GM23338 (cell line): Measurements from ENCODE around the gene GNB5. TPM values are rescaled to one million over a fixed set of nuclear protein-coding genes. Genes with fewer than 3 reads are reported as not detected.

Experiments
- ATAC-seq: fragments of 200-7000 bp; cut with Tn5 transposase; 3 replicates; pipeline ENCODE4 v1.9.1; 2020
- DNase-seq: peaks from one replicate; pipeline ENCODE4 v3.0.0-alpha.2; 2015; ENCODE audit warnings: low spot score
- H2AFZ ChIP-seq: fragments of 200-600 bp; sonication (generic); 2 replicates; pipeline ENCODE4 v1.8.0; 2016; ENCODE audit warnings: antibody characterized with exemption, mild to moderate bottlenecking, moderate library complexity
- H3F3A ChIP-seq: fragments of 200-600 bp; sonication (generic); replicated peaks from 2 replicates; pipeline ENCODE4 v1.8.0; 2017; ENCODE audit warnings: antibody characterized with exemption, mixed run types, low read depth
- H3K27ac ChIP-seq: fragments of 200-600 bp; sonication (generic); 2 replicates; pipeline ENCODE4 v1.6.1; 2016; ENCODE audit warnings: low read depth
- H3K27me3 ChIP-seq: fragments of 200-600 bp; sonication (generic); 2 replicates; pipeline ENCODE4 v1.8.0; 2016; ENCODE audit warnings: mild to moderate bottlenecking, mixed run types, moderate library complexity; ENCODE audit not compliant: insufficient read depth
- H3K36me3 ChIP-seq: fragments of 200-600 bp; sonication (generic); 2 replicates; pipeline ENCODE4 v1.8.0; 2016; ENCODE audit warnings: mild to moderate bottlenecking; ENCODE audit not compliant: insufficient read depth
- H3K4me1 ChIP-seq: fragments of 200-600 bp; sonication (generic); 2 replicates; pipeline ENCODE4 v1.8.0; 2016; ENCODE audit warnings: mild to moderate bottlenecking, moderate library complexity; ENCODE audit not compliant: insufficient read depth
- H3K4me2 ChIP-seq: fragments of 200-600 bp; sonication (generic); 2 replicates; pipeline ENCODE4 v1.7.1; 2017; ENCODE audit warnings: mixed run types
- H3K4me3 ChIP-seq: fragments of 200-600 bp; sonication (generic); 2 replicates; pipeline ENCODE4 v1.6.1; 2016; ENCODE audit warnings: mixed run types
- H3K79me2 ChIP-seq: fragments of 200-600 bp; sonication (generic); replicated peaks from 2 replicates; pipeline ENCODE4 v1.8.0; 2017; ENCODE audit warnings: mild to moderate bottlenecking; ENCODE audit not compliant: insufficient read depth
- H3K9me2 ChIP-seq: fragments of 200-600 bp; sonication (generic); 2 replicates; pipeline ENCODE4 v1.8.0; 2017; ENCODE audit not compliant: insufficient read depth
- H4K20me1 ChIP-seq: fragments of 200-600 bp; sonication (generic); replicated peaks from 2 replicates; pipeline ENCODE4 v1.8.0; 2017; ENCODE audit warnings: mild to moderate bottlenecking; ENCODE audit not compliant: insufficient read depth
- H3K27ac Mint-ChIP-seq: 2 replicates; pipeline ENCODE4 v1.8.0; 2020; ENCODE audit warnings: inconsistent platforms, mild to moderate bottlenecking, moderate library complexity, mixed read lengths
- H3K27me3 Mint-ChIP-seq: 3 replicates; pipeline ENCODE4 v1.8.0; 2022; ENCODE audit warnings: low read depth, mild to moderate bottlenecking, moderate library complexity, mixed read lengths, inconsistent platforms; ENCODE audit not compliant: insufficient read depth, poor library complexity
- H3K36me3 Mint-ChIP-seq: 3 replicates; pipeline ENCODE4 v1.8.0; 2021; ENCODE audit warnings: low read depth, mild to moderate bottlenecking, inconsistent platforms, moderate library complexity, mixed read lengths
- H3K4me1 Mint-ChIP-seq: 3 replicates; pipeline ENCODE4 v1.8.0; 2020; ENCODE audit warnings: mild to moderate bottlenecking, inconsistent platforms, mixed read lengths
- H3K4me3 Mint-ChIP-seq: 3 replicates; pipeline ENCODE4 v1.8.0; 2021; ENCODE audit warnings: moderate library complexity, mild to moderate bottlenecking, inconsistent platforms, mixed read lengths
- H3K9me3 Mint-ChIP-seq: 3 replicates; pipeline ENCODE4 v1.8.0; 2020; ENCODE audit warnings: moderate library complexity, mild to moderate bottlenecking, inconsistent platforms, mixed read lengths
- CTCF ChIP-seq, 2 experiments: fragments of 200-600 bp in 1 of 2; sonication (generic) in 1 of 2; conservative IDR thresholded peaks; 2 replicates each; pipeline versions ENCODE4 v1.5.1 to v1.6.1; 2016 to 2017; ENCODE audit warnings: antibody characterized with exemption in 2 of 2, low read depth in 2 of 2, mild to moderate bottlenecking in 2 of 2, moderate library complexity in 1 of 2
- EZH2 ChIP-seq: fragments of 200-600 bp; sonication (generic); IDR thresholded peaks from one replicate; pipeline ENCODE4 v1.8.0; 2017; ENCODE audit warnings: antibody characterized with exemption, mild to moderate bottlenecking, low read depth; ENCODE audit not compliant: unreplicated experiment
- JUNB ChIP-seq: IDR thresholded peaks from one replicate; pipeline ENCODE4 v1.6.1; 2016; ENCODE audit warnings: antibody characterized with exemption; ENCODE audit not compliant: unreplicated experiment
- NANOG ChIP-seq: IDR thresholded peaks from 2 replicates; pipeline ENCODE4 v1.6.1; 2016; ENCODE audit warnings: antibody characterized with exemption, borderline replicate concordance
- STAT1 ChIP-seq: IDR thresholded peaks from one replicate; pipeline ENCODE4 v1.6.1; 2016; ENCODE audit warnings: antibody characterized with exemption; ENCODE audit not compliant: unreplicated experiment
- ZNF114 ChIP-seq: fragments of 250-450 bp; sonication (Bioruptor Pico); IDR thresholded peaks from 2 replicates; pipeline ENCODE4 v1.5.0; 2020; ENCODE audit warnings: mild to moderate bottlenecking, moderate library complexity
- ZNF331 ChIP-seq: fragments of 250-450 bp; sonication (Bioruptor Pico); IDR thresholded peaks from 2 replicates; pipeline ENCODE4 v1.5.0; 2020; ENCODE audit warnings: low read depth, mild to moderate bottlenecking, moderate library complexity
- ZNF462 ChIP-seq: fragments of 250-450 bp; sonication (Bioruptor Pico); IDR thresholded peaks from 2 replicates; pipeline ENCODE4 v1.5.0; 2020; ENCODE audit warnings: mild to moderate bottlenecking, moderate library complexity
- polyA plus RNA-seq: library from polyadenylated mRNA; unstranded; fragments of >200 nt; fragmentation: Nextera tagmentation; extraction: Ambion mirVana; gene quantifications from 2 replicates; pipeline ENCODE4 v1.2.1, GENCODE V29; 2016
- total RNA-seq: library from RNA; depleted of rRNA; stranded (reverse); fragments of >200 nt; shearing (Covaris generic); gene quantifications from 2 replicates; pipeline ENCODE4 v1.2.3, GENCODE V29; 2014

Gene GNB5
- total and polyA plus RNA-seq, 2 experiments from 2014 or later = 23.0 to 40.8 TPM

GRCh38 chr15:52106641-52107040 lies 84.6 kb downstream of the GNB5 start (continued):
- TF ChIP-seq ZNF462 (CRISPR knock-in tag) (no peak), ZNF114 (CRISPR knock-in tag) (no peak), STAT1 (no peak), JUNB (no peak)

- ATAC-seq (no peak), DNase-seq (no peak)
- peak overlapping the region; percentile 18; the same call in 1 of the 2 replicates for H2AFZ ChIP-seq
- H3K4me1 Mint-ChIP-seq = peaks cover 13% of the 10 kb centered on the region
- H4K20me1 ChIP-seq = no peaks in the 10 kb centered on the region
- no peaks in the 10 kb centered on the region for H3K79me2 ChIP-seq
- no peak overlapping the region for H3K4me2 ChIP-seq
- peaks cover 3% of the 10 kb centered on the region; the same call in 1 of the 2 replicates for H3K9me2 ChIP-seq
- peaks cover 7% of the 10 kb centered on the region; the same call in 1 of the 2 replicates for H3K27me3 ChIP-seq
- no peak overlapping the region for H3K4me3 ChIP-seq
- H3K36me3 ChIP-seq = no peaks in the 10 kb centered on the region
- no peaks in the 10 kb centered on the region for H3F3A ChIP-seq
- H3K27me3 Mint-ChIP-seq = peaks cover 12% of the 10 kb centered on the region
- H3K9me3 Mint-ChIP-seq = no peaks in the 10 kb centered on the region
- no peak overlapping the region for H3K27ac ChIP-seq
- no peak overlapping the region for H3K4me3 Mint-ChIP-seq
- peaks cover 9% of the 10 kb centered on the region; the same call in 1 of the 2 replicates for H3K4me1 ChIP-seq
- no peaks in the 10 kb centered on the region for H3K36me3 Mint-ChIP-seq
- H3K27ac Mint-ChIP-seq = no peak overlapping the region
- TF ChIP-seq STAT1 = no peak
- TF ChIP-seq JUNB = no peak
- TF ChIP-seq ZNF462 (CRISPR knock-in tag) = no peak
- no peak for TF ChIP-seq CTCF (conservative IDR thresholded peaks at IDR 0.05; ENCODE audit: low read depth in 2 of 2)
- no peak for TF ChIP-seq ZNF114 (CRISPR knock-in tag)
- TF ChIP-seq NANOG = no peak
- TF ChIP-seq ZNF331 (CRISPR knock-in tag) = no peak
- no peak for TF ChIP-seq EZH2
These were observed 85.3 kb downstream of the GNB5 start for GRCh38 chr15:52105846-52106245.
